ENCODE results near the gene LENG8.

GRCh38 chr19:54469496-54469934 is 20.5 kb downstream of the LENG8 start:
- TF ChIP-seq GATA2 (IDR thresholded peaks at IDR 0.05; ENCODE audit: low read depth, low read length) (no peak), GATA3 (IDR thresholded peaks at IDR 0.05; ENCODE audit: low read depth, low read length) (no peak)

All from SH-SY5Y (cell line).